Fibroblast of villous mesenchyme (primary cell): Measurements from ENCODE around the gene DENND5B. TPM values are rescaled to one million over a fixed set of nuclear protein-coding genes. Genes with fewer than 3 reads are reported as not detected.
"Not testable (repeated sequence)": the region's sequence is repeated elsewhere in the genome, so short reads cannot be mapped to it uniquely, and the experiment has no call there.

ENCODE experiments used
- DNase-seq: peaks from one replicate; pipeline ENCODE4 v3.0.0-alpha.2; 2010; ENCODE audit warnings: low read depth
- H3K4me3 ChIP-seq: 2 replicates; pipeline ENCODE4 v1.5.1; 2011; ENCODE audit warnings: low read depth, mild to moderate bottlenecking, low read length
- total RNA-seq: library from RNA; depleted of rRNA; stranded (reverse); fragments of >200 nt; gene quantifications from 2 replicates; pipeline ENCODE4 v1.2.3, GENCODE V29; 2012
- TF ChIP-seq, protein P1 (sequence below): IDR thresholded peaks from 2 replicates; pipeline ENCODE4 v1.5.1; 2012; ENCODE audit warnings: low read depth, mild to moderate bottlenecking, low read length; ENCODE audit not compliant: insufficient read depth

The DENND5B gene
- total RNA-seq, 1 donor, result 11.7 TPM

DNA sequence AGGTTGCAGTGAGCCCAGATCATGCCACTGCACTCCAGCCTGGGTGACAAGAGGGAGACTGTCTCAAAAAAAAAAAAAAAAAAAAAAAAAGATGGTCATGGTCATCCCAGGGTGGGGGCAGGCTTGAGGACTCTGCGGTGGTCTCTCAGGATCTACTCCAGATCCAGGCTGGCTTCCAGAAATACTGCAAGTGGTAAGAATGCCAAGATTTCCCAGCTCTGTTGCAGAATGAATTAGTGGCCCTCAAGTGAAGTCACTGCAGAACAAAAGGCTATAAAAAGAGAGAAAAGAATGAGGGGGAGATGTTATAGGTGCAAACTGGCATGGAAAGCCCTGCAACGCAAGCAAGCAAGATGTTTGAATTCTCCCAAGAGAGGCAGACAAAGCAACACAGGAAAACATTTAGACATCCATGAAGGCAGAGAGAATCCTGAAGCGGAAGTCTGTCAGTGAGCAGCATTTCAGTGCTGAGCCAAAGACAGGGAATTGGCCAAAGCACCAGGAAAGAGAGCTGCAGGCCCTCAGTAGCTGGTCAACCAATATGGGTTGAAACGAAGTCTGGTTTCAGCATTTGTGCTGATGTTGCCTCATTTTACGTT is 36.6 kb upstream of the DENND5B start:
- DNase-seq, result no peak
- no peak overlapping the region for H3K4me3 ChIP-seq
- TF ChIP-seq, protein P1, sequence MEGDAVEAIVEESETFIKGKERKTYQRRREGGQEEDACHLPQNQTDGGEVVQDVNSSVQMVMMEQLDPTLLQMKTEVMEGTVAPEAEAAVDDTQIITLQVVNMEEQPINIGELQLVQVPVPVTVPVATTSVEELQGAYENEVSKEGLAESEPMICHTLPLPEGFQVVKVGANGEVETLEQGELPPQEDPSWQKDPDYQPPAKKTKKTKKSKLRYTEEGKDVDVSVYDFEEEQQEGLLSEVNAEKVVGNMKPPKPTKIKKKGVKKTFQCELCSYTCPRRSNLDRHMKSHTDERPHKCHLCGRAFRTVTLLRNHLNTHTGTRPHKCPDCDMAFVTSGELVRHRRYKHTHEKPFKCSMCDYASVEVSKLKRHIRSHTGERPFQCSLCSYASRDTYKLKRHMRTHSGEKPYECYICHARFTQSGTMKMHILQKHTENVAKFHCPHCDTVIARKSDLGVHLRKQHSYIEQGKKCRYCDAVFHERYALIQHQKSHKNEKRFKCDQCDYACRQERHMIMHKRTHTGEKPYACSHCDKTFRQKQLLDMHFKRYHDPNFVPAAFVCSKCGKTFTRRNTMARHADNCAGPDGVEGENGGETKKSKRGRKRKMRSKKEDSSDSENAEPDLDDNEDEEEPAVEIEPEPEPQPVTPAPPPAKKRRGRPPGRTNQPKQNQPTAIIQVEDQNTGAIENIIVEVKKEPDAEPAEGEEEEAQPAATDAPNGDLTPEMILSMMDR, result no peak

DNA sequence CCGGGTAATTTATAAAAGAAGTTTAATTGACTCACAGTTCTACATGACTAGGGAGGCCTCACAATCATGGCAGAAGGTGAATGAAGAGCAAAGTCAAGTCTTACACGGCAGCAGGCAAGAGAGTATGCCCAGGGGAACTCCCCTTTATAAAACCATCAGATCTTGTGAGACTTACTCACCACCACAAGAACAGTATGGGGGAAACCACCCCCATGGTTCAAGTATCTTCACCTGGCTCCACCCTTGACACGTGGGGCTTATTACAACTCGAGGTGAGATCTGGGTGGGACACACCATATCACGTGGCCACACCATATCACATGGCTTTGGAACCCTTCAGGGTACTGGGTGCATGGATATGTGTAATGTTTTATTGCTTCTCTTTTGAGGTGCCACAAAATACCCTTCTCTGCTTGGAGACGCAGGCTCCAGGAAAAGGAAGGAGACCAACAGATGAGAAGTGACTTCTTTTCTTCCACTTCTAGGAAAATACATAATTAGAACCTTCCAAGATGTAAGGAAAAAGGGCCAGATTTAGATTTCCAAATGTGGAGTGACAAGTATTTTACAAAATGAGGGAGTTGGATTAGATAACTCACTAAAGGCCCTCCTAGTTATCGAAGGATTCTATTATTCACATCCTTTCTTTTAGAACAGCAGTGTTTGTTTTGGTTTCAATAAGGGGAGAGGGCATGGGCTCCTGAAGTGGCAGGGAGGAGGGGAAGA is 35.5 kb upstream of the DENND5B start:
- TF ChIP-seq, protein P1, result no peak
- DNase-seq, result no peak
- no peak overlapping the region for H3K4me3 ChIP-seq

GRCh38 chr12:31622038-31622437 is 31.1 kb upstream of the DENND5B start:
- H3K4me3 ChIP-seq, result no peak overlapping the region
- TF ChIP-seq, protein P1, result no peak
- no peak for DNase-seq

GRCh38 chr12:31620311-31620710 is 29.4 kb upstream of the DENND5B start:
- DNase-seq, result no peak
- H3K4me3 ChIP-seq, result no peak overlapping the region
- TF ChIP-seq, protein P1, result no peak

GRCh38 chr12:31618228-31619025 is 27.5 kb upstream of the DENND5B start:
- H3K4me3 ChIP-seq, result no peak overlapping the region
- TF ChIP-seq, protein P1, result no peak
- DNase-seq, result peak; percentile 96

GRCh38 chr12:31612819-31613218 is 21.9 kb upstream of the DENND5B start:
- no peak for DNase-seq
- no peak overlapping the region for H3K4me3 ChIP-seq
- TF ChIP-seq, protein P1, result no peak

DNA sequence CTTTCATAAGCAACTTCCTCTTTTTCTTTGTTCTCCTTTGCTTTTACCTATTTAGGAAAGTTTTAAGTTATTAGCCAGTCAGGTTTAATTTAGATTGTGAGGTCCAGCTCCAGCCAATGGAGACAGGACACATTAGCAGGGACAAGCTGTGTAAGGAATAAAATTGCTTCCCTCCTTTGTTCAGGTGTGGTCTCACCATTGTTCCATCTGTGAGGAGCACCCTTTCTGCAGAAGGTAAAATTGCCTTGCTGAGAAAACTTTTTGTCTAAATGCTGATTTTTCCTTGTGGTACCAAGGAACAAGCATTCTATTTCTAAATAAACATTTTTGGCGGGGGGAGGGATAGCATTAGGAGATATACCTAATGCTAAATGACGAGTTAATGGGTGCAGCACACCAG is 17.4 kb upstream of the DENND5B start:
- DNase-seq, H3K4me3 ChIP-seq: not testable (repeated sequence)
